GM21515 (cell line): Measurements from ENCODE around the gene GEMIN7.

ENCODE experiments used
- ATAC-seq: cut with Tn5 transposase; IDR thresholded peaks from one replicate; pipeline ENCODE4 v1.9.1; 2021; ENCODE audit not compliant: unreplicated experiment

Gene GEMIN7

GRCh38 chr19:45125360-45125759, 46.3 kb downstream of the GEMIN7 start:
- ATAC-seq, result no peak

- no peak for ATAC-seq
Observed at GRCh38 chr19:45125975-45126493, 47.0 kb downstream of the GEMIN7 start.

GRCh38 chr19:45126654-45127053, 47.6 kb downstream of the GEMIN7 start:
- no peak for ATAC-seq

GRCh38 chr19:45128146-45128545, 49.1 kb downstream of the GEMIN7 start:
- no peak for ATAC-seq

GRCh38 chr19:45128806-45129205, 49.7 kb downstream of the GEMIN7 start:
- ATAC-seq, result no peak

- no peak for ATAC-seq
Observed at GRCh38 chr19:45130236-45130635, 51.2 kb downstream of the GEMIN7 start.

- ATAC-seq, result no peak
Observed at GRCh38 chr19:45130888-45131615, 52.0 kb downstream of the GEMIN7 start.

- ATAC-seq, result no peak
Observed at GRCh38 chr19:45133661-45134060, 54.6 kb downstream of the GEMIN7 start.

- no peak for ATAC-seq
Observed at GRCh38 chr19:45135176-45135885, 56.3 kb downstream of the GEMIN7 start.

- ATAC-seq, result no peak
Observed at GRCh38 chr19:45136507-45137178, 57.6 kb downstream of the GEMIN7 start.

GRCh38 chr19:45137179-45137761, 58.2 kb downstream of the GEMIN7 start:
- ATAC-seq, result peak; percentile 67

- no peak for ATAC-seq
Observed at GRCh38 chr19:45138303-45138751, 59.3 kb downstream of the GEMIN7 start.

GRCh38 chr19:45139286-45140143, 60.5 kb downstream of the GEMIN7 start:
- ATAC-seq, result no peak

GRCh38 chr19:45140144-45140503, 61.1 kb downstream of the GEMIN7 start:
- ATAC-seq, result no peak

- no peak for ATAC-seq
Observed at GRCh38 chr19:45140533-45140932, 61.5 kb downstream of the GEMIN7 start.
